Stimulated activated naive CD4-positive, alpha-beta T cell (primary cell): Measurements from ENCODE around the gene SLC25A4.
"Not testable (repeated sequence)": the region's sequence is repeated elsewhere in the genome, so short reads cannot be mapped to it uniquely, and the experiment has no call there.

Experiments used
- DNase-seq, 6 experiments: peaks; one replicate each; lab custom pipeline; 2025; lab: John Stamatoyannopoulos, UW

Gene SLC25A4

DNA sequence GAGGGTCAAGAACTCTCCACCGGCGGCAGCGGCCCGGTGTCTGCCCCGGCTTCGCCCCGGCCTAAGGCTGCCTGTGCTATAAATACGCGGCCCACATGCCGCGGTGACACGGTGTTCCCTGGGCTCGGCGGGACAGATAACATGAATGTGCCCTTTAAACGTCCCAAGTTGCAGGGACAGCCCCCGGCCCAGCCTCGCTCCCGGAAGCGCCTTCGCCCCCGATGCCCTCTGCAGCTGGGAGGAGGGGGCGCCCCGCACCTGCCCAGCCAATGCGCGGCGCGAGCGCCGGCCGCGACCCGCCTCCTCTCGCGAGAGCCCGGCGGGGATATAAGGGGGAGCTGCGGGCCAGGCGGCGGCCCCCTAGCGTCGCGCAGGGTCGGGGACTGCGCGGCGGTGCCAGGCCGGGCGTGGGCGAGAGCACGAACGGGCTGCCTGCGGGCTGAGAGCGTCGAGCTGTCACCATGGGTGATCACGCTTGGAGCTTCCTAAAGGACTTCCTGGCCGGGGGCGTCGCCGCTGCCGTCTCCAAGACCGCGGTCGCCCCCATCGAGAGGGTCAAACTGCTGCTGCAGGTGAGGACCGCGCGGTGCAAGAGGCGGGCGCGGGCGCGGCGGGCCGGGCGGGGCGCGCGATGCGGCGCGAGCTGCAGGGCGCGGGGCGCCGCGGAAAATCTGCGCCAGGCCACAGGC lies at the start of gene SLC25A4:
Gene SLC25A4, plus strand, starts transcription at position 355 of the 689 bp plus-strand sequence. Its CDS starts 107 bp downstream, at position 462.
- peak; percentile 62 to 77 (median 70) for DNase-seq

DNA sequence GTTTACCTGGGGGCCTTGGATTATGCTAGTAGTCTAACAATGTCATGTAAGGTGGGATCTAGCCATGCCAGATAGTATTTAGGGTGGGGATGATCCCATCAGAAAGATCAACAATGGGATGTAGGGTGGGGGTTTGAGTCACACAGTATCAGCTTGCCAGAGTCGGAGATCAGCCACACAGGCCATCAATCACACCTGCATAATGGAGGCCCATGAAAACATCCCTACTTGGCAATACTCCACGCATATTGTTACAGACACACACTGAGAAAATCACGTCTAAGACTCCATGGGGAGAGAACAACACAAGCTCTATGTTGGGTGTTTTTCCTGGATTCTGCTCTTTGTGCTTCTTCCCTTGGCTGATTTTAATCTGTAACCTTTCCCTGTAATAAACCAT lies 49.5 kb upstream of the SLC25A4 start:
- DNase-seq, result no peak

DNA sequence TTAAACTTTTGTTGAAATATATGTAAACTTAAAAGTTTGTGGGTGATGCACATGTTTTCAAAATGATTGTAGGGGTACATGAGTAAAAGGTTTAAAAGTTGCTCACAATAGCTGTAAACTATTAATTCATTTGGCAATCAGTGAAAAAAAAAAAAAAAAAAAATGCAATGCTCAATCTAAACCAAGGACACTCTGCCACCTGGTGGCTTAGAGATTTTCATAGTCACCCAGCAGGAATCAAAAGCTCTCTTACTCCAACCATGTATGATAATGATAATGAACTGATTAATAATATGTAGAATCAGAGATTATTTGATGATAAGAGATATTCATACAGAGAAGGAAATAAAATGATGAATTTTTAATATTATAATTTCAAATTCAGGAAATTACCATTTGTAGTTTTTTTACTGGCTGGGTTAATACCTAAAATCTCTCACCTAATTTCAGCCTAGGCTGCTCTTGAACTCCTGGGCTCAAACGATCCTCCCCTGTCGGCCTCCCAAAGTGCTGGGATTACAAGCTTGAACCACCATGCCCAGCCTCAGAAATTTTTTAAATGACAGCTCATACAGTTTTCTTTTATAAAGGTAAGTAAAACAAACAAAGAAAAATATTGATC lies 46.9 kb upstream of the SLC25A4 start:
- peak in 3 of 6 experiments; percentile 2 to 34 (median 23) for DNase-seq

DNA sequence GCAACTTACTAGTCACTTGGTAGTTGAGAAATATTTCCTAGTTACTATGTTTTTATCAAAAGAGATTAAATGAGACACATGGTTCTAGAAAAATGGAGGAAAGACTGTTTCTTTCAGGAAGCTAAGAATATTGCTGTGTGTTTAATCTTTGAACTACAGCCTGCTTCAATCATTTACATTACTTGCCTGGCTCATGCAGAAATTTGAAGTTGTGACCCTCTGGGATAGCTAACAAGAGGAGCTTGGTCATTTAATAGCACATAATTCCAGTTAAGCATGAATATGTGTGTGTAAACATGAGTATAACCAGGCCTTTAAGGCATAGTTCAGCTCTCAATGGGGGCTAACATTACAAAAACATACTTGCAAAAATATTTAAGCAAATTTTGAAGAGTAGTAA lies 44.6 kb upstream of the SLC25A4 start:
- DNase-seq, result no peak

DNA sequence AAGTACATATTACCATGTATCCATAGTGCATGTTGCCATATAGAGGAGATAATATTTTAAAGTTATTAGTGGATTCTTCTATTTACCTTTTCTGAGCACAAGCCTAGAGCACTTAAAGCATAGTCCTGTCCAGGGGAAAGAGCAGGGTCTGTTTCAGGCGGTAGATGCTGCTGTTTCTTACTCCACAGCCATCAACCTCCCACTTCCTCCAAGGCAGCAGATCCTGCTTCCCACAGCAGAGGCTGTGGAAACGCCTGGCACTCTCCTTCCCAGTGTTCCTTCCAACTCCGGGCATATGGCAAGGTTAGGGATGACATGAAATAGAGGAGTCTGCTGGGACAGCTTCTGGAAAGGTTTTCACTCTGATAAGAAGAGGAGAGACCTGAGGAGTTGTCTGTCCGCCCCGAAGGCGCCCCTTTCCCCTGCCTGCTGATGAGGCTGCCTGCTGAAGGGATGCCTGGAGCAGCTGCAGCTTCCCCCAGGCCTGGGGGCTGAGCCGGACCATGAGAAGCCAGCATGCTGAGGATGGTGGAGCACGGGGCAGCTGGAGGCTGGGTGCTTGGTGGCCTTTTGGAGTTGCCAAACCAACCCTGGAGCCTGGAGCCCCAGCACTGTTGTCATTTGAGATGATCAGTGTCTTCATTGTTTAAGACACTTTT lies 43.9 kb upstream of the SLC25A4 start:
- no peak for DNase-seq

DNA sequence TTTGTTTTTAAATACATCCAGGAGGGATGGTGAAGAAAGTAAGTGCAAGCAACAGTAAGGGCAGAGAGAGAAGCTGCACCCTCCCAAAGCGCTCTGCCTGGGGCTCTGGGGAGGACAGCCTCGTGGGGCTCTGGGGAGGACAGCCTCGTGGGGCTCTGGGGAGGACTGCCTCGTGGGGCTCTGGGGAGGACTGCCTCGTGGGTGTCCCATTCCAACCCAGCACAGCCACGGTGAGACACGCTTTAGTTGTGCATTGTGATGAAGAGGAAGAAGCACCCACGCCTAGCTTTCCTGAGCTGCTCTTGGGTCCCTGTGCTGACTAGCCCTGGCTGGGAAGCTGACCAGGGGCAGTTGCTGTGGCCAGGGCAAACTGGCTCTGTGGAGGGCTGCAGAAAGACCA lies 43.1 kb upstream of the SLC25A4 start:
- no peak for DNase-seq

DNA sequence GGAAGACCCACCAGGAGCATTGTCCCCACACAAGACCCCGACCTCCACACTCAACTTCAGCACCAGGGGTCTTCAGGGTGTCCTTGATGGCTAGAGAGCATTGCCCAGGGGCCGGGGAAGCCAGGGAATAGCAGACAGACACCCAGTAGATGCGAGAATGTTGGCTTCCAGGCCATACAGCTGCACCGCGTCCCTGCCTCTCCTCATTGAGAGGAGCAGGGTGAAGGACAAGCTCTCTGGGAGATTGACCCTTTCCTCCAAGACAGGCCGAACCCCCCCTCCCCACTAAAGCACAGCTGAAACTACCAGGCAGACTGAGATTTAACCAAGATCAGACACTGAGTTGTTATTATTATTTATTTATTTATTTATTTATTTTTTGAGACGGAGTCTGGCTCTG lies 42.6 kb upstream of the SLC25A4 start:
- DNase-seq, result no peak

DNA sequence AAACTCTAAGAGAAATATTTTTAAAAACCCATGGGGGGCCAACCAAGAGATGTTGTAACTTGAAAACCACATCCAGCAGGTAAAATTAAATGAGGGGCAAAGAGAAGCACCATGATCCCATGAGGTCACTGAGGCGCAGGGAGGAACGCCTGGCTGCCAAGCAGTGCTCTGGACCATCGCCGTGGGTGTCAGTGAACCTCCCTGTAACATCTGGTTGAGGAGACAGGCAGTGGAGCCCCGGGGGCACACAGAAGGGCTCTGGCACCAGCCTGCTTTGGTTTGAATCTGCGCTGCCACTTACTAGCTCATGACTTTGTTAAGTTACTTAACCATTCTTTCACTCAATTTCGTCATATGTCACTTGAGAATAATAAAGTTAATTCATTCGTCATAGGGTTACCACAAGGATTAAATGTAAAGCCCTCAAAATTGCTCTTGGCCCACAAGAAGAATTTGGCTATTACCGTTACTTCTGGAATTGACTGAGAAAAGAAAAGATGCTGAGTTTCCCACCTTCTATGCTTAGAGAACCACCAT lies 41.6 kb upstream of the SLC25A4 start:
- DNase-seq, result no peak

DNA sequence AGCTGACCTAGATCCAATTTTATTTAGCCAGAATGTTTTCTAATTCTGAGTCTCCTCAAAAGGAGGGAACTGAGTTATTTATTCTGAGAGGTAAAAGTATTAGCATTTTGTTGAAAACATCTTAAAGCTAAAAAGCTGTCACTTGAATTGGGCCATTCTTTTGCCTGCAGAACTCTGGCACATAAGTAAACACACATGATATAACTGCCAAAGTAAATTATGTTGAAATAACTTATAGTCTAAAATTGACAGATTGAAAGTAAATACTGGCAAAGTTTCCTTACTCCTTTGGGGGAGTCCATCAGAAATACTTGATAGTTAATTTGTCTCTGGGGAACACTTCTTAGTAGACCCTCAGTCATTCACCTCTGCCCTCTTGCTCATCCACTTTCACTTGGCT lies 38.3 kb upstream of the SLC25A4 start:
- DNase-seq, result no peak

DNA sequence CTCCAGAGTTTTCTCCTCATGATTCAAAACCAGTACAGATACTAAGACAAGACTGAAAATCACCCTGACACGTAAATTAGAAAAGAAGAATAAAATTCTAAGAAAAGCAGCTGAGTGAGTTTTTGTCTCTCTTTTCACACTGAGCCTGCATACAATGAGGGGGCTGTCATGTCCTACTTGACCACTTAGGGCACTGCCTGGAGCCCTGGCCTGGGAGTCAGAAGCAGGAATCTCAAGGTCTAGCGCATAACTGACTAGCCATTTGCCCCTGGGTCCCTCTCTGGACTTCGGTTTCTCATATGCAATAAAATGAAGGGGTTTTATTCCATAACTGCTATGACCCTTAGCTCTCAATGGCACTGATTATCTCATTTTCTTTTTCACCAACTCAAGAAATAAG lies 36.7 kb upstream of the SLC25A4 start:
- no peak for DNase-seq

DNA sequence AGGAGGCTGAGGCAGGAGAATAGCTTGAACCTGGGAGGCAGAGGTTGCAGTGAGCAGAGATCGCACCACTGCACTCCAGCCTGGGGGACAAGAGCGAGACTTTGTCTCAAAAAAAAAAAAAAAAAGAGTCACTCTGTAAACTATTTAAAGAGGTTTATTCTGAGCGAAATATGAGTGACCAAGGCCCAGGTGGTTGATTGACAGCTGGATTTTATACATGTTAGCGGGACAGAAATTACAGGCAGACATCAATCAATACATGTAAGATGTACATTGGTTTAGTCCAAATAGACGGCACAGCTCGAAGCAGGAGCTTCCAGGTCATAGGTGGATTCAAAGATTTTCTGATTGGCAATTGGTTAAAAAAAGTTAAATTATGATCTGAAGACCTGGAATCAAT lies 35.5 kb upstream of the SLC25A4 start:
- not testable (repeated sequence) for DNase-seq

DNA sequence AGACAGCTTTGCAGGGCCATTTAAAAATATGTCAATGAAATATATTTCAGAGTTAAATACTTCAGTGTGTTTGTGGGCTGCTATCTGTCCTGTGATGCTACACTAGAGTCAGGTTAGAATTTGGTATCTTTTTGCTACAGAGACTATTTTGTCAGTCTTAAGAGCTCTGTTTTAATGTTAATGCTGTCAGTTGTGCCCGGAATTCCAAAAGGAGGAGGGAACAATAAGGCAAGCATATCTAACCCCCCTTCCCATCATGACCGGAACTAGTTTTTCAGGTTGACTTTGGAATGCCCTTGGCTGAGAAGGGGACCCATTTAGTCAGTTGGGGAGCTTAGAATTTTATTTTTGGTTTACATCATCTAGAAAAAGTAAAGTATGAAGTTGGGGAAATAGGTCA lies 34.9 kb upstream of the SLC25A4 start:
- DNase-seq, result no peak

DNA sequence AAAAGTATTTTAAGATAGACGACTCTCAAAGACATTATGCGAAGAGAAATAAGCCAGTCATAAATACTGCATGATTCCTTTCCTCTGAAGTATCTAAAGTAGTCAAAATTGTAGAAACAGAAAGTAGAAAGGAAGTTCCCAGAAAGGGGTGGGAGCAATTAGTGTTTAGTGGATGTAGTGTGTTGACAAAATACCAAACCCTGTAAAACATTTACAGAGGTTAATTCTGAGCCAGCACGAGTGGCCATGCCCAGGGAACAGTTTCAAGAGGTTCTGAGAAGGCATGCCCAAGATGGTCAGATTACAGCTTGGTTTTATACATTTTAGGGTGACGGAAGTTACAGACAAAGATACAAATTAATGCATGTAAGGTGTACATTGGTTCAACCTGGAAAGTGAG lies 34.4 kb upstream of the SLC25A4 start:
- DNase-seq, result no peak

DNA sequence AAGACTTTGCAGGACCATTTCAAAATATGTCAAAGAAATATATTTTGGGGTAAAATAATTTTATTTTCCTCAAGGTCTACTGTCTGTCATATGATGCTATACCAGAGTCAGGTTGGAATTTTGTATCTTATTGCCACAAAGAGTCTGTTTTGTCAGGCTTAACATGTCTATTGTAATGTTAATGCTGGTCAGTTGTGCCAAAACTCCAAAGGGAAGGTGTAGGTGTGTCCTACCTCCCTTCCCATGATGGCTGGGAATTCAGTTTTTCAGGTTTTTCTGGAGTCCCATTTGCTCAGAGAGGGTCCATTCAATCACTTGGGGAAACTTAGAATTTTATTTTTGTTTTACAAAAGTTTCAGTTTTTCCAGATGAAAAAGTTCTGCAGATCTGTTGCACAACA lies 33.3 kb upstream of the SLC25A4 start:
- no peak for DNase-seq

DNA sequence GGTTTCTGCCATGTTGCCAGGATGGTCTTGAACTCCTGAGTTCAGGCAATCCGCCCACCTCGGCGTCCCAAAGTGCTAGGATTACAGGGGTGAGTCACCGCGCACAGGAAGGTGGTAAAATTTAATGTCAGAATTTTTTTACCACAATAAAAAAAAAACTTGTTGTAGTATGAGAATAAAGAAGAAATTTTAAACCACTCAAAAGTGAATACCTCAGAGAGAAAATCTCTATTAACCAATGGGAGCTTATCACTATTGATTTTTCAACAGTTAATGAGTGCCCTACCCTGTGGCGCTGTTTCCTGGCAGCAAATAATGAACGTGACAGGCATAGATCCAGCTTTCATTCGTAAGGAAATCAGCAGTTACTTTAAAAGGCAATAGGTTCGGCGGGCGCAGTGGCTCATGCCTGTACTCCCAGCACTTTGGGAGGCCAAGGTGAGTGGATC lies 32.7 kb upstream of the SLC25A4 start:
- DNase-seq, result no peak

DNA sequence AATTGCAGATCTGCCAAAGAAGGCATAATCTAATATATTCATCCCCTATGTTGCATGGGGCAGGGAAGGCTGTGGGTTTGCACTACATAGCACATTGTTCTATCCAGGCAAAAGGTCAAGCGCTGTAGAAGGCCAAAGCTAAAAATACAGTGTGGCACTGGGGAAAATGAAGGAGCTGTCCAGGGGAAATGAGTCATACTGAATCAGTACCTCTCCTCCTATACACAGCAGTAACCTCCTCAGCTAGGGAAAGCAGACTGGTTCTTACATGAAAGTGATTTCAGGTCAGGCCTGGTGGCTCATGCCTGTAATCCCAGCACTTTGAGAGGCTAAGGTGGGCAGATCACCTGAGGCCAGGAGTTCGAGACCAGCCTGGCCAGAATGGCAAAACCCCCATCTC lies 31.0 kb upstream of the SLC25A4 start:
- DNase-seq, result no peak

DNA sequence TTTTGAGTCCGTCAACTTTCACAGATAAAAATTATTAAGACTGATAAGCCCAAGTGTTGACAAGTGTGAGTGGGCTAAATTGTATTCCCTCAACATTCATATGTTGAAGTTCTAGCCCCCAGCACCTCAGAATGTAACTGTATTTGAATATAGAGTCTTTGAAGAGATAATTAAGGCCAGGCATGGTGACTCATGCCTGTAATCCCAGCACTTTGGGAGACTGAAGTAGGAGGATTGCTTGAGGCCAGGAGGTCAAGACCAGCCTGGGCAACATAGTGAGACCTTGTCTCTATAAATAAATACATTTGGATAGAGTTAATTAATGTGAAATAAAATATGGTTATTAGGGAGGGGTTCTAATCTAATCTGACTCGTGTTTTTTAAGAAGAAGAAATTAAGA lies 29.7 kb upstream of the SLC25A4 start:
- no peak for DNase-seq

DNA sequence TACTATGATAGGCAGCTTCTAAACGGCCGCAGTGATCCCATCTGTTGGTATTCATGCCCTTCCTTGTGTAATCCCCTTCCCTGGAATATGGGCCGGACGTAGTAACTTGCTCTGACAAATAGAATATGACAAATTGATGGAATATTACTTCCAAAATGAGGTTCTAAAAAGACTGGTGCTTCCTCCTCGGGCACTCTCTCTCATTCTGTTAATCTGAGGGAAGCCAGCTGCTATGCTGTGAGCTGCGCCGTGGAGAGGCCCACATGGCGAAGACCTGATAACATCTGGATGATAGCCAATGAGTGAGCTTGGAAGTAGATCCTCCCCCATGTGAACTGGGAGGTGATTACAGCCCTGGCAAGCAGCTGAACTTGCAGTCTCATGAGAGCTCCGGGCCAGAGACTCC lies 27.2 kb upstream of the SLC25A4 start:
- DNase-seq, result no peak

DNA sequence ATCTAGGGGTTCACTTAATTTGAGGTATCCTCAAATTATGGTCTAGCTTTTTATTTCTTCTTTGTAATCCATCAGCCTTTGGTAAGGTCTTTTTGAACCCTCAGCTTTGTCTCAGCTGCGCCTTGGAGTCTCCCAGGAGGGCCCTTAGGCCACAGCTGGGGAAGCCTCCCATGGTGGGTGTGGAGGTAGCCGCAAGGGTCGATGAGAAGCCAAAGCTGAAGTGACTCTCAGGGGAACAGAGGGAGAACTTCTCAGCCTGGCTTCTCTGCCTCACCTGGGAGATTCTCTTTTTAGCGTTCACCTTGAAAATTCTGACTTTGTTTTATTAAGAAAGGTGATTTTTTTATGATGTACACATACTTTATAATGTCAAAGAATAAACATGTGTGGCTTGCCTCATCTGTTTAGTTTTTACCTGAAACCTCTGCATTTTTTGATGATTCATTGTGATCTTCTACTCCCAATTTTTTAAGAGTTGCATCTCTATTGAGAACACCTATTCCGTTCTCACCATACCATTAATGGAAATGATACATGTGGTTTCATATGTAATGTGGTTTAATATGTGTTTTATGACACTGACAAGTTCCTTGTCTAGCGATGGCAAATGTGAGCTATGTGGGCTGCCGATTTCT lies 25.6 kb upstream of the SLC25A4 start:
- DNase-seq, result no peak

DNA sequence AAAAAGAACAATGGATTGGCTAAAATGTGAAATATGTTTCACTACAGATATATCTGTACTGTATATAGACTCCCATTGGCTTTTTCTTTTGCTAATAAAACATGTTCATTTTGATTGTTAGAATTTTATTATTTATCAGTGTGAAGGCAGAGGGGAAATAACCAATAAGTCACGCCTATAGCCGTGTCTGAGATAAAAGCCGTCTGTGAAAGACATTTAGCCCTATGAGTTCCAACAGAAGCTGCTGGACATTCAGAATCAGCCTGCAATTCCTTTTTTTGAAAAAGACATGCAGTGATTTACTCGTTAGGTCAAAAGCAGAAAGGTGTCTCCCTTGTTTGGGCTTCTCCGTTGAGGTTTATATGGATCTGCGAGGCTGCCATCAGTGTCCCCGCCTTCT lies 24.2 kb upstream of the SLC25A4 start:
- no peak for DNase-seq

DNA sequence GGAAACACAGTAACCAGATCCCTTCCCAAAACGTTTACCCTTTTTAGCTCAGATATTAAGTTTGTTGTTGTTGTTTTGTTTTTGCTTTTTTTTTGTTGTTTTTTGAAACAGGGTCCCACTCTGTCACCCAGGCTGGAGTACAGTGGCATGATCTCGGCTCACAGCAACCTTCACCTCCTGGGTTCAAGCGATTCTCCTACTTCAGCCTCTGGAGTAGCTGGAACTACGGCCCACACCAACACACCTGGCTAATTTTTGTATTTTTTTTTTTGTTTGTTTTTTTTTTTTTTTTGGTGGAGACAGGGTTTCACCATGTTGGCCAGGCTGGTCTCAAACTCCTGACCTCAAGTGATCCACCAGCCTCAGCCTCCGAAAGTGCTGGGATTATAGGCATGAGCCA lies 23.6 kb upstream of the SLC25A4 start:
- not testable (repeated sequence) for DNase-seq

DNA sequence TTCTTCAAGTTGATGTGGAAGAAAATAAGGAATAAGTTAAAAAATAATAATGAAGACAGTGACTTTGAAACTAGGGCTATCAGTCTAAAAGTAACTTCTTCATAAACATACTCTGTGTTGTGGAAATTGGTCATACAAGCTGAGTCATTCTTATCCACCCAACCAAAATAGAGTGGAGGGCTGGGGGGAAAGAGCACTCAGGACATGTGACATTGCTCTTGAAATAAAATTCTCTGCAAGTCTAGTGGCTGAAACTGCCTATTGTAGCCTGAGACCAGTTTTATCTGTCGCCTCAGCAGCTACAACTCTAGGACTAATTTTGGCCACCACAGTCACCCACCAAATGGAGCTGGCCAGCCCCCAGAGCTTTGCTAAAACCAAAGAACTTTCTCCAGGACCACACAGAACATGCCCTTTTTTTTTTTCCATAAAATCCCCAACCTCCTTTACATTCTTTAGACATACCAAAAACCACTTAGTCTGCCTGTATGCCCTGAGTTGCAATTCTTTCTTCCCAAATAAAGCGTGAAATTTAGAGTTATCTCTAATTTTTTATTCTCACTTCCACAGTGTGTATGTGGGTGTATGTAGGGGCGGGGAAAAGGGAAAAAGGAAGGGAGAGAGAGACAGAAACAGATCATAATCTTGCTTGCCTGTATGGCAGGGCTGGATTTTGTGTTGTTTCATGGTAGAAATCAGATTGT lies 23.0 kb upstream of the SLC25A4 start:
- no peak for DNase-seq
